GM12892 (cell line): ENCODE measurements around the gene SEL1L.

Source experiments
- POLR2A ChIP-seq: IDR thresholded peaks from 2 replicates; pipeline ENCODE4 v1.6.1; 2011; ENCODE audit warnings: low read depth, low read length, control low read depth
- POLR2AphosphoS5 ChIP-seq: IDR thresholded peaks from 2 replicates; pipeline ENCODE4 v1.6.1; 2011; ENCODE audit warnings: low read depth, low read length, control low read depth
- TAF1 ChIP-seq: IDR thresholded peaks from 2 replicates; pipeline ENCODE4 v1.6.1; 2011; ENCODE audit warnings: low read depth, mild to moderate bottlenecking, control low read depth, low read length, borderline replicate concordance

DNA sequence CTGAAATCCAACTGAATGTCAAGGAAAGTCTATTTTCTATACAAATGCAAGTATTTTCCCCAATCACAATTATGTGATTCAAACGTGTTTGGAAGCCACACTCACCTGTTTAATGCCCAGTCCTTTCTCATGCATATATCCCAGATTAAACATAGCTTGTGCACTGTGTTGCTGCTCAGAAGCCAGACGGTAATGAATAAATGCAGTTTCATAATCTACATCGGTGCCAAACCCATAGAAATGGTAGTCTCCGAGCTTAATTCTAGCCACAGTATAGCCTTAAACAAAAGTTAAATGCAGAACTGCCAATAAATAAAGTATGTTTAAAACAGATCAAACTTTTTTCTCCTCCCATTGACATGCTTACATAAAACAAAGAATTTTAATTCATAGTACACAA, 49.5 kb downstream of the SEL1L start:
- TF ChIP-seq POLR2A = no peak
- TF ChIP-seq POLR2AphosphoS5 = no peak
- no peak for TF ChIP-seq TAF1
